ENCODE data around the gene KRT72. TPM values are rescaled to one million over a fixed set of nuclear protein-coding genes. Genes with fewer than 3 reads are reported as not detected.

KRT72 gene
- total and polyA plus RNA-seq, 12 donors: 0.15 TPM; not detected in 11

- no peak for ATAC-seq
- DNase-seq: no peak
- H3K27me3 ChIP-seq: peaks cover 0 to 6% (median 0%) of the 10 kb centered on the region in 7 donors
- no peaks in the 10 kb centered on the region for H3K36me3 ChIP-seq
- H3K4me1 ChIP-seq: peaks cover 0 to 7% (median 2%) of the 10 kb centered on the region in 9 donors
- 86 to 88% methylated on average over 15 of the region's 15 CpGs for WGBS, 2 donors
- intact Hi-C loops (cut with DNase I): no loop called here
- TF ChIP-seq CTCF (IDR thresholded peaks at IDR 0.05): no peak
- no peaks in the 10 kb centered on the region for H3K9me3 ChIP-seq
- H3K27ac ChIP-seq: no peak overlapping the region
- H3K4me3 ChIP-seq: no peak overlapping the region
Observed at GRCh38 chr12:52546126-52546525, 55.1 kb downstream of the KRT72 start.

- Histone ChIP-seq H3K9me3 (no peaks in the 10 kb centered on the region), H3K4me1 (peaks cover 0 to 4% (median 0%) of the 10 kb centered on the region in 9 donors), H3K4me3 (no peak overlapping the region), H3K36me3 (no peaks in the 10 kb centered on the region), H3K27me3 (peaks cover 0 to 9% (median 0%) of the 10 kb centered on the region in 7 donors), H3K27ac (no peak overlapping the region)
- intact Hi-C loops (cut with DNase I): no loop called here
- 53 to 73% methylated on average over 17 of the region's 17 CpGs for WGBS, 2 donors
- DNase-seq (peak; percentile 11 to 47), ATAC-seq (peak in 7 of 8 donors; percentile 6 to 76 (median 60))
- TF ChIP-seq CTCF (IDR thresholded peaks at IDR 0.05): peak in 1 of 9 donors; percentile 10
Observed at GRCh38 chr12:52543985-52544883, 57.0 kb downstream of the KRT72 start.

GRCh38 chr12:52542785-52543318 is 58.4 kb downstream of the KRT72 start:
- no peaks in the 10 kb centered on the region for H3K36me3 ChIP-seq
- H3K9me3 ChIP-seq: no peaks in the 10 kb centered on the region
- peaks cover 0 to 4% (median 0%) of the 10 kb centered on the region in 9 donors for H3K4me1 ChIP-seq
- H3K27me3 ChIP-seq: peaks cover 0 to 9% (median 0%) of the 10 kb centered on the region in 7 donors
- DNase-seq (no peak), ATAC-seq (no peak)
- H3K4me3 ChIP-seq: no peak overlapping the region
- no peak overlapping the region for H3K27ac ChIP-seq
- WGBS, 2 donors: 56 to 58% methylated on average over 7 of the region's 7 CpGs
- intact Hi-C loops (cut with DNase I): no loop called here
- TF ChIP-seq CTCF (IDR thresholded peaks at IDR 0.05): no peak

GRCh38 chr12:52542157-52542556 is 59.1 kb downstream of the KRT72 start:
- H3K36me3 ChIP-seq: no peaks in the 10 kb centered on the region
- intact Hi-C loops (cut with DNase I): no loop called here
- H3K27me3 ChIP-seq: peaks cover 0 to 12% (median 0%) of the 10 kb centered on the region in 7 donors
- H3K9me3 ChIP-seq: no peaks in the 10 kb centered on the region
- no peak overlapping the region for H3K27ac ChIP-seq
- peaks cover 0 to 4% (median 0%) of the 10 kb centered on the region in 9 donors for H3K4me1 ChIP-seq
- TF ChIP-seq CTCF (IDR thresholded peaks at IDR 0.05): no peak
- ATAC-seq (no peak), DNase-seq (no peak)
- no peak overlapping the region for H3K4me3 ChIP-seq
